ENCODE data around the gene AS3MT.

AS3MT gene

DNA sequence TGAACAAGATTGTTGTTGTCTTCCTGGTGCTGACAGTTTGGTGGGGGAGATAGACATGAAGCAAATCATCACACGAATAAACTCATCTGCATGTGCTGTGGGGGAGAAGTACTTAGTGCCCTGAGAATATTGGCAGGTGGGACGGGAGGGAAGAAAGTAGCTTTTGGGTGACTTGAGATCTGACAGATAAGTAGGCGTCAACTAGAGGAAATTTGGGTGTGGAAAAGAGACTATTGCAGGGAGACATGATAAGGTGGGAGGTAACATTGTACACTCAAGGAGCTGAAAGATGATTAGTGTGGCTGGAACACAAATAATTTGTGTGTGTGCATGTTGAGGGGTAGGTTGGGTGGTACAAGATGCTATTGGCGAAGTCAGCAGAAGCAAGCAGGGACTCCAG is 78.9 kb downstream of the AS3MT start:
- no peak overlapping the region for H2AFZ ChIP-seq (ENCODE audit: low read depth)
- no peak overlapping the region for H3K4me3 ChIP-seq (IDR thresholded peaks at IDR 0.05; ENCODE audit: insufficient read depth, low read depth, low read length)
- no peak for TF ChIP-seq CTCF (conservative IDR thresholded peaks at IDR 0.05; ENCODE audit: low read depth, low read length)
- no peak overlapping the region for H3K4me2 ChIP-seq
- H4K20me1 ChIP-seq (ENCODE audit: insufficient read depth) = no peaks in the 10 kb centered on the region
- no peaks in the 10 kb centered on the region for H3K27me3 ChIP-seq (ENCODE audit: insufficient read depth, low read depth)
- no peak overlapping the region for H3K27ac ChIP-seq
- no peaks in the 10 kb centered on the region for H3K79me2 ChIP-seq (ENCODE audit: insufficient read depth, low read depth)
- H3K36me3 ChIP-seq (ENCODE audit: insufficient read depth) = no peaks in the 10 kb centered on the region
- no peak overlapping the region for H3K9ac ChIP-seq
- no peaks in the 10 kb centered on the region for H3K4me1 ChIP-seq (ENCODE audit: low read depth, poor library complexity, severe bottlenecking)

DNA sequence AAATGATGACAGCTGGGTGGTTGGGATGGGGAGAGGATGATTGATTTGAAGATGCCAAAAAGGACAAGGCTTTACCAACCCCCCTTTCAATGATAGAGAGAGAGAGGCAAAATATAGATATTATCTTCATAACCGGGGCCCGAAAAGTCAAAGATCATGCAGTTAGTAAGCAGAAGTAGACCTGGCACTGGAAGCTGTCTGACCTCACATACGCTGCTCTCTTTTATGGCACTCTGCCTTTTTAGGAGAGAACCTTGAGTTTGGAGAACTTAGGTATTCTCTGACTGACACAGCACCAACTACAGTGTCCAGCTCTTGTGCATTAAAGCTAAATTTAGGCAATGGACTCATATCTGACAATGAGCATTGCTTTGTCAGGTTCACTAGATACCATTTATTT is 79.5 kb downstream of the AS3MT start:
- no peak for TF ChIP-seq CTCF (conservative IDR thresholded peaks at IDR 0.05; ENCODE audit: low read depth, low read length)
- H3K36me3 ChIP-seq (ENCODE audit: insufficient read depth) = no peaks in the 10 kb centered on the region
- H3K27ac ChIP-seq = no peak overlapping the region
- H4K20me1 ChIP-seq (ENCODE audit: insufficient read depth) = no peaks in the 10 kb centered on the region
- H2AFZ ChIP-seq (ENCODE audit: low read depth) = no peak overlapping the region
- H3K4me2 ChIP-seq = no peak overlapping the region
- H3K9ac ChIP-seq = no peak overlapping the region
- no peaks in the 10 kb centered on the region for H3K4me1 ChIP-seq (ENCODE audit: low read depth, poor library complexity, severe bottlenecking)
- H3K27me3 ChIP-seq (ENCODE audit: insufficient read depth, low read depth) = no peaks in the 10 kb centered on the region
- no peak overlapping the region for H3K4me3 ChIP-seq (IDR thresholded peaks at IDR 0.05; ENCODE audit: insufficient read depth, low read depth, low read length)
- no peaks in the 10 kb centered on the region for H3K79me2 ChIP-seq (ENCODE audit: insufficient read depth, low read depth)

GRCh38 chr10:102949916-102950315 is 80.6 kb downstream of the AS3MT start:
- H2AFZ ChIP-seq (ENCODE audit: low read depth) = no peak overlapping the region
- H3K9ac ChIP-seq = no peak overlapping the region
- H3K4me1 ChIP-seq (ENCODE audit: low read depth, poor library complexity, severe bottlenecking) = no peaks in the 10 kb centered on the region
- H3K79me2 ChIP-seq (ENCODE audit: insufficient read depth, low read depth) = no peaks in the 10 kb centered on the region
- no peak overlapping the region for H3K4me2 ChIP-seq
- no peaks in the 10 kb centered on the region for H3K36me3 ChIP-seq (ENCODE audit: insufficient read depth)
- H3K27me3 ChIP-seq (ENCODE audit: insufficient read depth, low read depth) = no peaks in the 10 kb centered on the region
- no peak for TF ChIP-seq CTCF (conservative IDR thresholded peaks at IDR 0.05; ENCODE audit: low read depth, low read length)
- no peak overlapping the region for H3K27ac ChIP-seq
- H4K20me1 ChIP-seq (ENCODE audit: insufficient read depth) = no peaks in the 10 kb centered on the region
- H3K4me3 ChIP-seq (IDR thresholded peaks at IDR 0.05; ENCODE audit: insufficient read depth, low read depth, low read length) = no peak overlapping the region

DNA sequence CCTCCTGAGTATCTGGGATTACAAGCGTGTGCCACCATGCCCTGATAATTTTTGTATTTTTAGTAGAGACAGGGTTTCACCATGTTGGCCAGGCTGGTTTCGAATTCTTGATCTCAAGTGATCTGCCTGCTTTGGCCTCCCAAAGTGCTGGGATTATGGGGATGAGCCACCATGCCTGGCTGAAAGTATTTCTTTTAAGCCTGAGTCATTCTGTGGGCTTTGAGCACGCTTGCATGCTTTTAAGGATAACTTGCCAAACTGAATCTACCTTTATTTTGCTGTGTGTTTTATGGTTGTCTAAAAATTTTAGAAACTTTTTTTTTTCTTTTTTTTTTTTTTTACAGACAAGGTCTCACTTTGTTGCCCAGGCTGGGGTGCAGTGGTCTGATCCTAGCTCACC is 82.0 kb downstream of the AS3MT start:
- TF ChIP-seq CTCF (conservative IDR thresholded peaks at IDR 0.05; ENCODE audit: low read depth, low read length) = no peak
- Histone ChIP-seq H3K36me3 (ENCODE audit: insufficient read depth) (no peaks in the 10 kb centered on the region), H3K27me3 (ENCODE audit: insufficient read depth, low read depth) (no peaks in the 10 kb centered on the region), H3K79me2 (ENCODE audit: insufficient read depth, low read depth) (no peaks in the 10 kb centered on the region), H3K27ac (no peak overlapping the region), H2AFZ (ENCODE audit: low read depth) (no peak overlapping the region), H3K4me2 (no peak overlapping the region), H4K20me1 (ENCODE audit: insufficient read depth) (no peaks in the 10 kb centered on the region), H3K9ac (no peak overlapping the region), H3K4me3 (IDR thresholded peaks at IDR 0.05; ENCODE audit: insufficient read depth, low read depth, low read length) (no peak overlapping the region), H3K4me1 (ENCODE audit: low read depth, poor library complexity, severe bottlenecking) (no peaks in the 10 kb centered on the region)

All from KMS-11 (cell line).